ENCODE measurements around the gene FCRL3.

- TF ChIP-seq CTCF (IDR thresholded peaks at IDR 0.05): no peak
- TF ChIP-seq POLR2A (IDR thresholded peaks at IDR 0.05): no peak
- no peak for TF ChIP-seq POLR2AphosphoS5 (IDR thresholded peaks at IDR 0.05)
- no peak for TF ChIP-seq EP300 (IDR thresholded peaks at IDR 0.05)
Measured at GRCh38 chr1:157641177-157641576, 59.4 kb downstream of the FCRL3 start.

Measured in upper lobe of left lung (tissue), 4 donors.